ENCODE results near the gene CHST8. TPM values are rescaled to one million over a fixed set of nuclear protein-coding genes. Genes with fewer than 3 reads are reported as not detected.

CHST8 gene
- total RNA-seq, 1 donor from 2014 or later = not detected

DNA sequence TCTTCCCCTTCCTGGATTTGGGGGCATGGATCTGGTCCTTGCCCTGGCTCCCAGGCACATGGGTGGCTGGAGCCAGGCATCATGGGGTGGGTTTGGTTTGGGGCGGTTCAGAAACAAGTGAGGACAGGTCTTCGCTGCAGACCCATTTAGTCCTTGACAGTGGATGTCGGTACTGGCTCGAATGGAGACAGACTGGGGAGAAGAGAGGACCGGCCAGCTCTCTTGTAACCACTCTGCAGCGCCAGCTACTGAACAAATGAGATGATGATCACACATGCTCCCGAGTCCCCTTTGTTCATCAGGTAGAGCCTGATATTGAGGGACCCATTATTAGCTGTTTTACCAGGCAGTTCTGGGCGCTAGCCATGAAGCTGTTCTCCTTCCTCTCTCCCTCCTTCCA, 64.5 kb downstream of the CHST8 start:
- H3K4me3 ChIP-seq (ENCODE audit: low read depth, low read length) = no peak overlapping the region
- TF ChIP-seq, protein P1, sequence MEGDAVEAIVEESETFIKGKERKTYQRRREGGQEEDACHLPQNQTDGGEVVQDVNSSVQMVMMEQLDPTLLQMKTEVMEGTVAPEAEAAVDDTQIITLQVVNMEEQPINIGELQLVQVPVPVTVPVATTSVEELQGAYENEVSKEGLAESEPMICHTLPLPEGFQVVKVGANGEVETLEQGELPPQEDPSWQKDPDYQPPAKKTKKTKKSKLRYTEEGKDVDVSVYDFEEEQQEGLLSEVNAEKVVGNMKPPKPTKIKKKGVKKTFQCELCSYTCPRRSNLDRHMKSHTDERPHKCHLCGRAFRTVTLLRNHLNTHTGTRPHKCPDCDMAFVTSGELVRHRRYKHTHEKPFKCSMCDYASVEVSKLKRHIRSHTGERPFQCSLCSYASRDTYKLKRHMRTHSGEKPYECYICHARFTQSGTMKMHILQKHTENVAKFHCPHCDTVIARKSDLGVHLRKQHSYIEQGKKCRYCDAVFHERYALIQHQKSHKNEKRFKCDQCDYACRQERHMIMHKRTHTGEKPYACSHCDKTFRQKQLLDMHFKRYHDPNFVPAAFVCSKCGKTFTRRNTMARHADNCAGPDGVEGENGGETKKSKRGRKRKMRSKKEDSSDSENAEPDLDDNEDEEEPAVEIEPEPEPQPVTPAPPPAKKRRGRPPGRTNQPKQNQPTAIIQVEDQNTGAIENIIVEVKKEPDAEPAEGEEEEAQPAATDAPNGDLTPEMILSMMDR (conservative IDR thresholded peaks at IDR 0.05; ENCODE audit: low read depth, low read length) = no peak
- DNase-seq (ENCODE audit: low read depth) = no peak

DNA sequence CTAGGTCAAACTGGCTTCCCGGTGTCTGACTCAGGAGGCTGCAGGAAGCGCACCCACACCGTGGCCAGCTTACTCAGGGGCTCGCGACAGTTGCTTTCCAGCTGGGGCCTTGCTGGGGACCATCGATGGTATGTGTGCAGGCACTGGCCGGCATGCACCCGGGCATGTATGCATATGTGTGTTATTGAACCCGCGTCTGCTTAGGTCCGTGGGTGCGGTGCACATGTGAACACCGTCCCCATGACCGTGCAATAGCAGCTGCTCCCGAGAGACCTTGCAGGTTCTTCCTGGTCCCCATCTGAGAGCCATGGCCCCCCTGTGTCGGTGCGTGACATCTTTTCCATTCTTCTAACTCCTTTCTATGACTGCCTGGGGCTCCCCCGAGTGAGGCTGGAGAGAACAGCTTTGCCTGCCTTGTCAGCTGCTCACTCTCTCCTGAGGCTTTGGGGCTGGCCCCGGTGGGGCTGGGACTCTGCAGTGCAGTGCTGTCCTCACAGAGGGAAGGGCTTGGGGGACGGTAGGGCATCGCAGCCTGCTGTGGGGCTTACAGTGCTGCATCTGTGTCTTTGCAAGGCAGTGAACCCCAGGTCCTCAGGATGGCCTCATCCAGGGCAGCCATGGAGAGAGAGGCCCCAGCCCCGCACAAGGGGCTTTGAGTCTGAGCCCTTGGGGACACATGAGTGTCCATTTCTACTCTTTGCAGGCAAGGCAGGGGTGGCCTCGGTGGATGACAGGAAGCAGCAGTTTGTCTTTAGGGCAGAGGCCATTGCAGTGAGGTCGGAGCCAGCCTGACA, 65.1 kb downstream of the CHST8 start:
- TF ChIP-seq, protein P1 (conservative IDR thresholded peaks at IDR 0.05; ENCODE audit: low read depth, low read length) = no peak
- DNase-seq (ENCODE audit: low read depth) = no peak
- H3K4me3 ChIP-seq (ENCODE audit: low read depth, low read length) = no peak overlapping the region

DNA sequence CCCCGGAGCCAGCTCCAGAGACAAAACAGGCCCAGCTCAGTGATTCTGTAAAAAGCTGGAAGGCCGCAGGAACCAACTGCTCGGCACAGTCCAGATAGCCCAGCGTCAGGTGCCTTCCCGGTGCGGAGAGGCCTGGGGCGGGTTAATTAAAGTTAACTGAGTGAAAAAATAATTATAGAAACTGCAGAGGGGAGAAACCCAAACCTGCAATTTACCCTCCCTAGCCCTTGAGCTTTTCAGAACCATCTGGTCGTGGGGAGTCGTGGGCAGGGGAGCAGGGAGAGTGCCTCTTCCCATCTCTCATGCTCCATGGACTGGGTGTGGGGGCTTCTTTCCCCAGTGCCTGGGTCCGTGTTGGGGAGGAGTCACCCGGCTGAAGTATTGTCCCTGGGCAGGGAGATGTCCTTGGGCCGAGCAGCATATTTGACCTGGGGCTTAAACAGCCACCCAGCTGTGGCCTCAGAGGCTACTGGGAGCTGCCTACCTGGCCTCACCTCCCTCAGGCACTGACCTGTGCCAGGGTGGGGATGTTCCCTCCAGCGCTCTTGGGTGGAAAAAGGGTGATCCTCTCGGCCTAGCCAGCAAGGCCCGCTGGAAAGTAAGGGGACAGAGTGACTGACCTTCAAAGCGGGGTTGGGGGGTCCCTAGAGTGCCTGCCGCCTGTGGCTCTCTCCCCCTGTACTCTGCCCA, 65.9 kb downstream of the CHST8 start:
- TF ChIP-seq, protein P1 (conservative IDR thresholded peaks at IDR 0.05; ENCODE audit: low read depth, low read length) = no peak
- DNase-seq (ENCODE audit: low read depth) = no peak
- H3K4me3 ChIP-seq (ENCODE audit: low read depth, low read length) = no peak overlapping the region

DNA sequence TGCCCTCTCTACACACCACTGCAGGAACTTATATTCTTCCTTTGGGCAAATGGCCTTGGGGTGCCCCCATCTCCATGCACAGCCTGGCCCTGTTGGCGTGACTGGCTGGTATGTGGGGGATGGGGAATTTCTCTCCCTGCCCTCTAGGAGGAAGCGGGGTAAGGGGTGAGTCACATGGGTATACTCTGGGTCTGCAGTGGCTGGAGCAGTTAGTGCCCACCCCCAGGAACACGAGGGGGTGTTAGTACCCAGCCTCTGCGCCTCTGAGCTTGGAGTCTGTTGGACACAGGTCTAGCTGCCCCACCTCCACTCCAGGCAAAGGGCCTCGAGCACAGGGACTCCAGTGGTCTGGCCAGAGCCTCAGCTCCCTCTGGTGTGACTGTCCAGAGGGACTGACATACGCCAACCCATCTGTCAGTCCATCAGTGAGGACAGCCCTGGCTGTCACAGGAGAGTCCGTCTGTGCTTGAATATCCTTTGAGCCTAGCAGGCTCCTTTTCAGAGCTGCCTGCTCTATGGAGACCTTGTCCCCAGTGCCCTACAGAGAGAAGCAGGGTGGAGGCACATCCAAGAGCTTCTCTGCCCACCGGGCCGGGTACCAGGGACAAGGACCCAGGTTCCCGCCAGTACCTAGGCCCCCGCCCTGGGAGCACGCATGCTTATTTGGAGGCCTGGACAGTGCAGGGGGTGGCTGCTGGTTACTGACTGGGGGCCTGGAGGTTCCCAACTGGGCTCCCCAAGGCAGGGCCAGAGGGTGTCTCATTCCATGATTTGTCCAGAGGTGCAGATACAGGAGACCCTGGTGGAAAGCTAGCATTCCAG, 66.6 kb downstream of the CHST8 start:
- H3K4me3 ChIP-seq (ENCODE audit: low read depth, low read length) = no peak overlapping the region
- no peak for DNase-seq (ENCODE audit: low read depth)
- TF ChIP-seq, protein P1 (conservative IDR thresholded peaks at IDR 0.05; ENCODE audit: low read depth, low read length) = no peak

DNA sequence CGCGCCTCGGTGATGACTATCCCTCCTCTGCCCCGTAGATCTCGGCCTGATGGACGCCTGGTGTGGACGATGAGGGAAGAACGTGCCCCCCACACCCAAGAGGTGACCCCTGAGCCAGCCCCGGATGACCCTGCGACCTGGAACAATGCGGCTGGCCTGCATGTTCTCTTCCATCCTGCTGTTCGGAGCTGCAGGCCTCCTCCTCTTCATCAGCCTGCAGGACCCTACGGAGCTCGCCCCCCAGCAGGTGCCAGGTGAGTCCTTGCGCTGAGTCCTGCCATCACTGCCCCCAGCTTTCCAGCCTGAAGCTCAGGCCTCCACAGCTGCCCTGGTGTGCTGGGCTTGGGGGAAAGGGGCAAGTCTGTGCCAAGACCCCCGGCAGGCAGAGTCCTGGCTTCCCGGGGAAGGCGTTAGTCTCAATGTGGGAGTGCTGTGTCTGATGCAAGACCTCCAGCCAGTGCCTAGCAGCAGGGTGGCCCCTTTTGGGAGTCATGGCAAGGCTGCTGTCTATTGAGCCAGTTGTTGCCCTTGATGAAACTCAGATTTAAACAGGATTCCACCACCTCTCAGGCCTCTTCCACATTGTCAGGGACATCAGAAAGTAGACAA, 67.5 kb downstream of the CHST8 start:
- TF ChIP-seq, protein P1 (conservative IDR thresholded peaks at IDR 0.05; ENCODE audit: low read depth, low read length) = no peak
- DNase-seq (ENCODE audit: low read depth) = no peak
- no peak overlapping the region for H3K4me3 ChIP-seq (ENCODE audit: low read depth, low read length)

DNA sequence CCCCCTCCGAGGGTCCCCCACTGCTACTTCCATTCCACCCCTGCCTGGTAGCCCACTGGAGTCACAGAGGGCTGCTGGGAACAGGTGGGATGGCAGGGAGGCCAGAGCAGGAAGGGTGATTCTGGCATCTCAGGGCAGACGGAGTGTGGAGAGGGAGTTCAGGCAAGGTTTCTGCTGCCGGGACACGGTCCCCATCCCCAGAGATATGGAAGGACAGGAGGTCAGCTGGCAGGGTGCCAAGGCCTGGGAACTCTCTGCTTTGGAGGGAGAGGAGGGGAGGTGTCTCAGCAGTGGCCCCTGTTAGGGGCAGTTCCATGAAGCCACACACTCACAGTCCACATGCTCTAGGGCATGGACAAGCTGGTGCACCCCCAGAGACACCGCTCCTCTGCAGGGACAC, 68.1 kb downstream of the CHST8 start:
- DNase-seq (ENCODE audit: low read depth) = no peak
- TF ChIP-seq, protein P1 (conservative IDR thresholded peaks at IDR 0.05; ENCODE audit: low read depth, low read length) = no peak
- H3K4me3 ChIP-seq (ENCODE audit: low read depth, low read length) = no peak overlapping the region

All from epithelial cell of proximal tubule (primary cell).